Karpas-422 (cell line): ENCODE results near the gene CTDSP1. TPM values are rescaled to one million over a fixed set of nuclear protein-coding genes. Genes with fewer than 3 reads are reported as not detected.

Experiments used
- DNase-seq: peaks from one replicate; pipeline ENCODE4 v3.0.0-alpha.2; 2015
- H2AFZ ChIP-seq: fragments of 200-600 bp; sonication (generic); 2 replicates; pipeline ENCODE4 v1.6.1; 2014; ENCODE audit warnings: antibody characterized with exemption, low read length, mixed read lengths
- H3K27ac ChIP-seq: fragments of 200-600 bp; sonication (generic); 2 replicates; pipeline ENCODE4 v1.5.1; 2014; ENCODE audit warnings: mild to moderate bottlenecking, low read length, moderate library complexity
- H3K27me3 ChIP-seq: fragments of 200-600 bp; sonication (generic); 2 replicates; pipeline ENCODE4 v1.6.1; 2014; ENCODE audit warnings: low read length, mixed read lengths
- H3K36me3 ChIP-seq: fragments of 200-600 bp; sonication (generic); 2 replicates; pipeline ENCODE4 v1.6.1; 2014; ENCODE audit warnings: low read length, mixed read lengths; ENCODE audit not compliant: insufficient read depth
- H3K4me1 ChIP-seq: fragments of 200-600 bp; sonication (generic); 2 replicates; pipeline ENCODE4 v1.6.1; 2014; ENCODE audit warnings: mild to moderate bottlenecking, low read length, mixed read lengths
- H3K4me2 ChIP-seq: fragments of 200-600 bp; sonication (generic); 2 replicates; pipeline ENCODE4 v1.6.1; 2014; ENCODE audit warnings: low read length, low read depth, mild to moderate bottlenecking; ENCODE audit not compliant: poor library complexity, severe bottlenecking
- H3K4me3 ChIP-seq: fragments of 200-600 bp; sonication (generic); 2 replicates; pipeline ENCODE4 v1.5.1; 2014; ENCODE audit warnings: mild to moderate bottlenecking, antibody characterized with exemption, low read length, mixed read lengths
- H3K79me2 ChIP-seq: fragments of 200-600 bp; sonication (generic); 2 replicates; pipeline ENCODE4 v1.6.1; 2014; ENCODE audit warnings: mild to moderate bottlenecking, low read length, mixed read lengths
- H3K9ac ChIP-seq: fragments of 200-600 bp; sonication (generic); 2 replicates; pipeline ENCODE4 v1.6.0; 2014; ENCODE audit warnings: low read length
- H3K9me2 ChIP-seq: fragments of 200-600 bp; sonication (generic), shearing (Covaris generic); replicated peaks from 2 replicates; pipeline ENCODE4 v1.6.0; 2014; ENCODE audit warnings: mild to moderate bottlenecking, low read length, moderate library complexity; ENCODE audit not compliant: insufficient read depth
- H3K9me3 ChIP-seq: fragments of 300-700, 200-600 bp; sonication (generic); 2 replicates; pipeline ENCODE4 v1.6.1; 2014; ENCODE audit warnings: low read length, mixed read lengths
- H4K20me1 ChIP-seq: fragments of 200-600 bp; sonication (generic); 2 replicates; pipeline ENCODE4 v1.6.1; 2014; ENCODE audit warnings: mild to moderate bottlenecking, antibody characterized with exemption, low read length, low read depth; ENCODE audit not compliant: insufficient read depth
- total RNA-seq: library from RNA; depleted of rRNA; stranded (reverse); fragments of >200 nt; shearing (Covaris generic); gene quantifications from 2 replicates; pipeline ENCODE4 v1.2.3, GENCODE V29; 2014; ENCODE audit warnings: low replicate concordance

Gene CTDSP1
- total RNA-seq, 1 experiment from 2014 or later, result 46.3 TPM

- Histone ChIP-seq H3K4me1 (peaks cover 10% of the 10 kb centered on the region), H3K27ac (no peak overlapping the region), H2AFZ (no peak overlapping the region), H3K4me3 (no peak overlapping the region), H3K9ac (no peak overlapping the region), H3K9me3 (no peaks in the 10 kb centered on the region), H3K4me2 (no peak overlapping the region), H3K79me2 (no peaks in the 10 kb centered on the region), H4K20me1 (no peaks in the 10 kb centered on the region), H3K9me2 (no peaks in the 10 kb centered on the region), H3K27me3 (no peaks in the 10 kb centered on the region), H3K36me3 (no peaks in the 10 kb centered on the region)
- DNase-seq, result peak; percentile 58
Observed at GRCh38 chr2:218438596-218438995, 38.9 kb downstream of the CTDSP1 start.

- H3K36me3 ChIP-seq, result 0 out of 2 replicates have a peak, but pooled peaks cover 3% of the 10 kb centered on the region
- no peaks in the 10 kb centered on the region for H3K9me3 ChIP-seq
- no peaks in the 10 kb centered on the region for H3K79me2 ChIP-seq
- no peaks in the 10 kb centered on the region for H3K4me1 ChIP-seq
- H4K20me1 ChIP-seq, result no peaks in the 10 kb centered on the region
- H2AFZ ChIP-seq, result no peak overlapping the region
- H3K4me3 ChIP-seq, result no peak overlapping the region
- no peak overlapping the region for H3K4me2 ChIP-seq
- no peak overlapping the region for H3K9ac ChIP-seq
- no peak overlapping the region for H3K27ac ChIP-seq
- H3K27me3 ChIP-seq, result no peaks in the 10 kb centered on the region
- no peak for DNase-seq
- H3K9me2 ChIP-seq, result no peaks in the 10 kb centered on the region
Observed at GRCh38 chr2:218444692-218445357, 45.2 kb downstream of the CTDSP1 start.

GRCh38 chr2:218445602-218446001, 45.9 kb downstream of the CTDSP1 start:
- H2AFZ ChIP-seq, result no peak overlapping the region
- H3K79me2 ChIP-seq, result no peaks in the 10 kb centered on the region
- no peaks in the 10 kb centered on the region for H4K20me1 ChIP-seq
- H3K36me3 ChIP-seq, result 0 out of 2 replicates have a peak, but pooled peaks cover 3% of the 10 kb centered on the region
- no peak for DNase-seq
- no peaks in the 10 kb centered on the region for H3K9me3 ChIP-seq
- no peak overlapping the region for H3K4me2 ChIP-seq
- H3K9ac ChIP-seq, result no peak overlapping the region
- H3K27ac ChIP-seq, result no peak overlapping the region
- H3K4me3 ChIP-seq, result no peak overlapping the region
- H3K9me2 ChIP-seq, result no peaks in the 10 kb centered on the region
- no peaks in the 10 kb centered on the region for H3K27me3 ChIP-seq
- H3K4me1 ChIP-seq, result no peaks in the 10 kb centered on the region

GRCh38 chr2:218446547-218446946, 46.9 kb downstream of the CTDSP1 start:
- DNase-seq, result no peak
- no peaks in the 10 kb centered on the region for H4K20me1 ChIP-seq
- H3K4me1 ChIP-seq, result no peaks in the 10 kb centered on the region
- 0 out of 2 replicates have a peak, but pooled peaks cover 3% of the 10 kb centered on the region for H3K36me3 ChIP-seq
- no peaks in the 10 kb centered on the region for H3K79me2 ChIP-seq
- H3K9ac ChIP-seq, result no peak overlapping the region
- no peaks in the 10 kb centered on the region for H3K27me3 ChIP-seq
- no peaks in the 10 kb centered on the region for H3K9me3 ChIP-seq
- H3K9me2 ChIP-seq, result no peaks in the 10 kb centered on the region
- no peak overlapping the region for H2AFZ ChIP-seq
- H3K27ac ChIP-seq, result no peak overlapping the region
- H3K4me2 ChIP-seq, result no peak overlapping the region
- no peak overlapping the region for H3K4me3 ChIP-seq

GRCh38 chr2:218447072-218447471, 47.4 kb downstream of the CTDSP1 start:
- Histone ChIP-seq H2AFZ (no peak overlapping the region), H3K9me2 (no peaks in the 10 kb centered on the region), H3K79me2 (no peaks in the 10 kb centered on the region), H3K27me3 (no peaks in the 10 kb centered on the region), H4K20me1 (no peaks in the 10 kb centered on the region), H3K27ac (no peak overlapping the region), H3K9ac (no peak overlapping the region), H3K4me3 (no peak overlapping the region), H3K4me1 (no peaks in the 10 kb centered on the region), H3K36me3 (0 out of 2 replicates have a peak, but pooled peaks cover 3% of the 10 kb centered on the region), H3K9me3 (no peaks in the 10 kb centered on the region), H3K4me2 (no peak overlapping the region)
- DNase-seq, result no peak

- Histone ChIP-seq H3K9me3 (no peaks in the 10 kb centered on the region), H3K27me3 (no peaks in the 10 kb centered on the region), H3K27ac (no peak overlapping the region), H3K4me1 (no peaks in the 10 kb centered on the region), H3K4me2 (no peak overlapping the region), H3K79me2 (no peaks in the 10 kb centered on the region), H2AFZ (no peak overlapping the region), H4K20me1 (no peaks in the 10 kb centered on the region), H3K9me2 (no peaks in the 10 kb centered on the region), H3K36me3 (peaks cover 19% of the 10 kb centered on the region; the same call in 1 of the 2 replicates), H3K9ac (no peak overlapping the region), H3K4me3 (no peak overlapping the region)
- no peak for DNase-seq
Observed at GRCh38 chr2:218448934-218449333, 49.3 kb downstream of the CTDSP1 start.

- no peak overlapping the region for H3K4me2 ChIP-seq
- H3K79me2 ChIP-seq, result no peaks in the 10 kb centered on the region
- peaks cover 41% of the 10 kb centered on the region for H3K36me3 ChIP-seq
Observed at GRCh38 chr2:218452079-218452478, 52.4 kb downstream of the CTDSP1 start.

More at GRCh38 chr2:218452079-218452478, 52.4 kb downstream of the CTDSP1 start:
- Histone ChIP-seq H3K27me3 (no peaks in the 10 kb centered on the region), H3K9me2 (no peaks in the 10 kb centered on the region), H3K4me1 (peaks cover 3% of the 10 kb centered on the region), H2AFZ (no peak overlapping the region), H3K27ac (no peak overlapping the region), H3K4me3 (no peak overlapping the region), H3K9me3 (no peaks in the 10 kb centered on the region), H4K20me1 (no peaks in the 10 kb centered on the region), H3K9ac (no peak overlapping the region)
- DNase-seq, result no peak
